GM21528 (cell line): ENCODE measurements around the gene SMNDC1.
"Not testable (repeated sequence)": the region's sequence is repeated elsewhere in the genome, so short reads cannot be mapped to it uniquely, and the experiment has no call there.

Experiments
- ATAC-seq: cut with Tn5 transposase; IDR thresholded peaks from one replicate; pipeline ENCODE4 v1.9.1; 2021; ENCODE audit warnings: mild to moderate bottlenecking, moderate library complexity; ENCODE audit not compliant: unreplicated experiment, low FRiP score

Gene SMNDC1

GRCh38 chr10:110286841-110287240, 17.9 kb downstream of the SMNDC1 start:
- no peak for ATAC-seq

- ATAC-seq: no peak
These were observed 19.2 kb downstream of the SMNDC1 start for GRCh38 chr10:110285501-110285900.

- ATAC-seq: no peak
These were observed 20.5 kb downstream of the SMNDC1 start for GRCh38 chr10:110284262-110284661.

- ATAC-seq: no peak
These were observed 25.2 kb downstream of the SMNDC1 start for GRCh38 chr10:110279407-110279986.

GRCh38 chr10:110278562-110279406, 25.9 kb downstream of the SMNDC1 start:
- no peak for ATAC-seq

GRCh38 chr10:110277591-110277990, 27.1 kb downstream of the SMNDC1 start:
- ATAC-seq: no peak

GRCh38 chr10:110276603-110277002, 28.1 kb downstream of the SMNDC1 start:
- no peak for ATAC-seq

- ATAC-seq: no peak
These were observed 29.5 kb downstream of the SMNDC1 start for GRCh38 chr10:110275128-110275729.

GRCh38 chr10:110274647-110275046, 30.1 kb downstream of the SMNDC1 start:
- ATAC-seq: no peak

- ATAC-seq: no peak
These were observed 30.6 kb downstream of the SMNDC1 start for GRCh38 chr10:110274072-110274627.

- ATAC-seq: no peak
These were observed 31.2 kb downstream of the SMNDC1 start for GRCh38 chr10:110273474-110273873.

GRCh38 chr10:110272995-110273394, 31.7 kb downstream of the SMNDC1 start:
- ATAC-seq: not testable (repeated sequence)

- ATAC-seq: no peak
These were observed 35.1 kb downstream of the SMNDC1 start for GRCh38 chr10:110269374-110270318.

- ATAC-seq: no peak
These were observed 35.7 kb downstream of the SMNDC1 start for GRCh38 chr10:110268971-110269370.

- no peak for ATAC-seq
These were observed 36.3 kb downstream of the SMNDC1 start for GRCh38 chr10:110268442-110268841.

GRCh38 chr10:110267276-110267675, 37.4 kb downstream of the SMNDC1 start:
- no peak for ATAC-seq

- no peak for ATAC-seq
These were observed 39.0 kb downstream of the SMNDC1 start for GRCh38 chr10:110265573-110266193.

- ATAC-seq: no peak
These were observed 41.6 kb downstream of the SMNDC1 start for GRCh38 chr10:110263164-110263563.

GRCh38 chr10:110260746-110261477, 43.8 kb downstream of the SMNDC1 start:
- no peak for ATAC-seq
